SU-DHL-6 (cell line): ENCODE measurements around the gene ATP8A2.

Experiments used
- CTCF ChIP-seq: fragments of 200-600 bp; sonication (generic); IDR thresholded peaks from one replicate; pipeline ENCODE4 v1.5.1; 2017; ENCODE audit warnings: antibody characterized with exemption, mild to moderate bottlenecking, low read length, moderate library complexity; ENCODE audit not compliant: insufficient read depth, poor library complexity, severe bottlenecking
- EZH2phosphoT487 ChIP-seq: fragments of 200-600 bp; sonication (generic), shearing (Covaris generic); conservative IDR thresholded peaks from 2 replicates; pipeline ENCODE4 v1.6.1; 2018; ENCODE audit warnings: mild to moderate bottlenecking, antibody characterized with exemption, low read length, moderate library complexity, mixed read lengths

- no peak for TF ChIP-seq CTCF
- no peak for TF ChIP-seq EZH2phosphoT487
Observed at GRCh38 chr13:25899952-25900351, 528.2 kb downstream of the ATP8A2 start.
